ENCODE measurements around the gene ASH1L.

ASH1L gene

DNA sequence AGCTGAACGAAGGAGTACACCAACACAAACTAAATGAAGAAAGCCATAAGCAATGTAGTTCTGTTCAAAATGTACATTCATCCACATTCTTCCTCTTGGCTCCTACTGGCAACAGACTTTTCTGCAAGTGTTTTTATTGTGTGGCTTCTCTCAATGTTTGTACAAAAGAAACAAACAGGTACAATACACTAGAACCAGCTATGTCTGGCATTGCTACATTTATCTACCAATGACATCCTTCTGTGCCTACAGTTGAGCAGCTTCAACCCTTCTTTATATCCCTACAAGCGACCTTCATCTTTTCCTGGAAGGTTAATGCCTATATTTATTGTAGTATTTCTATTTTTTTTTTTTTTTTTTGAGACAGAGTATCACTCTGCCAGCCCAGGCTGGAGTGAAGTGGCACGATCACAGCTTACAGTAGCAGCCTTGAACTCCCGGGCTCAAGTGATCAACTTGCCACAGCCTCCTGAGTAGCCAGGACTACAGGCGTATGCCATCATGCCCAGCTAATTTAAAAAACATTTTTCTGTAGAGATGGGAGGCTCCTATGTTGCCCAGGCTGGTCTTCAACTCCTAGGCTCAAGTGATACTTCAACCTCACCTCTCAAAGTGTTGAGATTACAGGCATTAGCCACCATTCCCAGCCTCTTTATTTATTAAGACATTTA is 89.3 kb downstream of the ASH1L start:
- no peak overlapping the region for H3K4me3 ChIP-seq (replicated peaks; ENCODE audit: low read depth, low read length)
- no peak for DNase-seq (ENCODE audit: extremely low read depth, low read depth)
- TF ChIP-seq, protein P1, sequence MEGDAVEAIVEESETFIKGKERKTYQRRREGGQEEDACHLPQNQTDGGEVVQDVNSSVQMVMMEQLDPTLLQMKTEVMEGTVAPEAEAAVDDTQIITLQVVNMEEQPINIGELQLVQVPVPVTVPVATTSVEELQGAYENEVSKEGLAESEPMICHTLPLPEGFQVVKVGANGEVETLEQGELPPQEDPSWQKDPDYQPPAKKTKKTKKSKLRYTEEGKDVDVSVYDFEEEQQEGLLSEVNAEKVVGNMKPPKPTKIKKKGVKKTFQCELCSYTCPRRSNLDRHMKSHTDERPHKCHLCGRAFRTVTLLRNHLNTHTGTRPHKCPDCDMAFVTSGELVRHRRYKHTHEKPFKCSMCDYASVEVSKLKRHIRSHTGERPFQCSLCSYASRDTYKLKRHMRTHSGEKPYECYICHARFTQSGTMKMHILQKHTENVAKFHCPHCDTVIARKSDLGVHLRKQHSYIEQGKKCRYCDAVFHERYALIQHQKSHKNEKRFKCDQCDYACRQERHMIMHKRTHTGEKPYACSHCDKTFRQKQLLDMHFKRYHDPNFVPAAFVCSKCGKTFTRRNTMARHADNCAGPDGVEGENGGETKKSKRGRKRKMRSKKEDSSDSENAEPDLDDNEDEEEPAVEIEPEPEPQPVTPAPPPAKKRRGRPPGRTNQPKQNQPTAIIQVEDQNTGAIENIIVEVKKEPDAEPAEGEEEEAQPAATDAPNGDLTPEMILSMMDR (IDR thresholded peaks at IDR 0.05; ENCODE audit: low read depth, low read length, missing control alignments) = no peak

DNA sequence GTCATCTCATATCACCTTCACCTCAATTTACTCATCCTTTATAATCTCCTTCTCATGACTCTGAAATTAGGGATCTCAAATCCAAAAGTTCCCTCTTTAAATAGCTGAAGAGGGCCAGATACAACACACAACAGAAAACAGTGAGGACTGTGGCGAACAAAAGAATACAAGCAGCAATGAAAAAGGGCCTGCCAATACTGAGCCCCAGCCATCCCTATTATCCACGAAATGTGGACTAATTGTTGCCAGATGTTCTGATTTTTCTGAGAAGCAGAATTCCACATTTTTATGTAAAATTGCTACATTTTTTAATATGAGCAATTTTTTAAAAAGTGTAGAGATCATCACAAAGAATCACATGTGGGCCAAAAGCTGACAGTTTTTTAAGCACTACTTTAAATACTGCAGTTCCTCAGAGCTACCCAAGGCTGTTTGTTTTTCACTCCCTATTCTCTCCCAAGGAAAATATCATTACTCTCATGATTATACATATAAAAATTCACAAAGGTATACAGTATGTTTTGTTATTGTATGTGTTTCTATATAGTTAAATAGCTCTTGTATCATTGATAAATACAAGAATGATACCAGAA is 90.0 kb downstream of the ASH1L start:
- no peak for DNase-seq (ENCODE audit: extremely low read depth, low read depth)
- H3K4me3 ChIP-seq (replicated peaks; ENCODE audit: low read depth, low read length) = no peak overlapping the region
- TF ChIP-seq, protein P1 (IDR thresholded peaks at IDR 0.05; ENCODE audit: low read depth, low read length, missing control alignments) = no peak

DNA sequence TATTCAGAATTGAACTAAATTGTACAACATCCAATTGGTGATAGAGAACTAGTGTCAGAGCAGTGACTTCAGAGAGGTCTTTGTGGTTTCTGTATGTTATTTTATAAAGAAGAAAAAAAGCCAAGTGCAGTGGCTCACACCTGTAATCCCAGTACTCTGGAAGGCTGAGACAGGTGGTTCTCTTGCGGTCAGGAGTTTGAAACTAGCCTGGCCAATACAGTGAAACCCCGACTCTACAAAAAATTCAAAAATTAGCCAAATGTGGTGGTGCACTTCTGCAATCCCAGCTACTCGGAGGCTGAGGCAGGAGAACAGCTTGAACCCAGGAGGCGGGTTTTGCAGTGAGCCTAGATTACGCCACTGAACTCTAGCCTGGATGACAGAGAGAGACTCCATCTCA is 90.7 kb downstream of the ASH1L start:
- no peak overlapping the region for H3K4me3 ChIP-seq (replicated peaks; ENCODE audit: low read depth, low read length)
- no peak for DNase-seq (ENCODE audit: extremely low read depth, low read depth)
- TF ChIP-seq, protein P1 (IDR thresholded peaks at IDR 0.05; ENCODE audit: low read depth, low read length, missing control alignments) = no peak

DNA sequence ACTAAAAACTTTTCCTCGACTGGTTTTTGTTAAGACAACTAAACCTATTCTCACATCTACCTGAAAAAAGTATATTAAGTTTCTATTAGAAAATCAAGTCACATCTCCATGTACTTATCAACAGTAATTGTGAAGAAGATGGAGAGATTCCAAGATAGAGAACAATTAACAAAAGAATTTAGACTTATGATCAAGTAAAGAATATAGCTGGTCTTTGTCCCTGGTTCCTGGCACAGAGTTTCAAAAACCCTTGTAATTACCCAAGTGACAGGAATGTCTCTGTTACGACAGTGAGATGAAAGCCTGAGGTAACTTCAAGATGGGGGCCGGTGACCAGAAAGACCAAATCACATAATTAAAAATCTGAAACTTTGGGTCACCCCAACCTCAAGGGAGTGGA is 91.6 kb downstream of the ASH1L start:
- no peak overlapping the region for H3K4me3 ChIP-seq (replicated peaks; ENCODE audit: low read depth, low read length)
- no peak for DNase-seq (ENCODE audit: extremely low read depth, low read depth)
- TF ChIP-seq, protein P1 (IDR thresholded peaks at IDR 0.05; ENCODE audit: low read depth, low read length, missing control alignments) = no peak

DNA sequence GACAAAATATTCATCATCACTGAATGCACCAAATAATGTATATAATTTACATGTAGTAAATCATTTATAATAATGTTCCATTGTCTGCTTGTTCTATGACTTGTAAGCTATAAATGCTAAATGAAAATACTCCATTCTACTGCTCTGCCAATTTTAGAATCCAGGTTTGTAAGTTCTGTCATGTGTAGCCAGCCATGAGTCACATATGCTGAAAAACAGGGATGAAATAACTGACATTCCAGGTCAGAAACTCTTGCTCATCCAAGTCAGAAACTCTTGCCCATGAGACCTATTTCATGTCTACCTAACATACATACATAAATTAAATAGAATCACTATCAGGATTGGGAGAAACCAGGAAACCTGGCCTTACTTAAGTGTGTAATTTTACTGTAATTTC is 95.6 kb downstream of the ASH1L start:
- TF ChIP-seq, protein P1 (IDR thresholded peaks at IDR 0.05; ENCODE audit: low read depth, low read length, missing control alignments) = no peak
- no peak overlapping the region for H3K4me3 ChIP-seq (replicated peaks; ENCODE audit: low read depth, low read length)
- no peak for DNase-seq (ENCODE audit: extremely low read depth, low read depth)

DNA sequence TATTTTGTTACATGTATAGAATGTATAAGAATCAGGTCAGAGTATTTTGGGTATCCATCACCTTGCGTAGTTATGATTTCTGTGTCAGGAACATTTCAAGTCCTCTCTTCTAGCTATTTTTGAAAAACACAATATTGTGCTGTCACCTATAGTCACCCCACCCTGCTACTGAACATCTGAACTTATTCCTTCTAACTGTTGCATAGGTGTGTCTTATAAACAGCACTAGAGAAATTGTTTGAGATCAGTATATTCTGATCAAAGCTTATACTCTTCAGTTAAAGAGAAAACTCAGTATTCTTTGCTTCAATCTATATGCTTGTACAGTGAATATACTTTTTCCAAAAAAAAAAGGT is 96.0 kb downstream of the ASH1L start:
- H3K4me3 ChIP-seq (replicated peaks; ENCODE audit: low read depth, low read length) = no peak overlapping the region
- DNase-seq (ENCODE audit: extremely low read depth, low read depth) = no peak
- TF ChIP-seq, protein P1 (IDR thresholded peaks at IDR 0.05; ENCODE audit: low read depth, low read length, missing control alignments) = no peak
